ENCODE results near the gene CLPTM1. TPM values are rescaled to one million over a fixed set of nuclear protein-coding genes. Genes with fewer than 3 reads are reported as not detected.

CLPTM1 gene
- total and polyA plus RNA-seq, 2 donors from 2014 or later, result 107 to 142 TPM

DNA sequence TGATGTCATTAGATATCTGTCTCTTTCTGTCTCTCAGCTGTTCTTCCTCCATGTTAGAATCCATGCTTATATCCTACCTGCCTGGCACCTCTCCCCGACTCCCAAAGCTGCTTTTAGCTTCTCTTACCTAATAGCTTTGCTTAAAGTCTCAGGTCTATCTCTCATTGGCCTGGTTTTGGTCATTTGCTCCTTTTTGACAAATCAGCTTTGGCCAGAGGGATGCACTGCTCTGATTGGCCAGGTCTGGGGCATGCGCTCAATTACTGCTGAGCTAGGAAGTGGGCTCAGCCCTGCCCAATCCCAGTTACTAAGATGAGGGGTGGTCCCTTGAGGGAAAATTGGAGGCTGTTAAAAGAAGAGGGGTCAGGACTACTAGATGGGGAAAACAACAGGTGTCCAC is 72.2 kb downstream of the CLPTM1 start:
- H3K4me3 ChIP-seq (ENCODE audit: low read length in 3 of 3), result no peak overlapping the region
- no peak overlapping the region for H3K9ac ChIP-seq (ENCODE audit: low read length in 3 of 3)
- H3K36me3 ChIP-seq (ENCODE audit: control insufficient read depth in 2 of 3, insufficient read depth in 3 of 3, low read length in 3 of 3), result peaks cover 0 to 10% (median 7%) of the 10 kb centered on the region in 3 donors
- no peak overlapping the region for H3K27ac ChIP-seq (ENCODE audit: low read depth in 2 of 2, low read length in 2 of 2)
- H3K27me3 ChIP-seq (ENCODE audit: control insufficient read depth, insufficient read depth, low read length), result no peaks in the 10 kb centered on the region
- H3K4me1 ChIP-seq (ENCODE audit: control insufficient read depth in 2 of 3, insufficient read depth in 2 of 3, low read depth in 1 of 3, low read length in 3 of 3), result no peaks in the 10 kb centered on the region
- DNase-seq (no peak), FAIRE-seq (no peak)
- TF ChIP-seq, protein P1, sequence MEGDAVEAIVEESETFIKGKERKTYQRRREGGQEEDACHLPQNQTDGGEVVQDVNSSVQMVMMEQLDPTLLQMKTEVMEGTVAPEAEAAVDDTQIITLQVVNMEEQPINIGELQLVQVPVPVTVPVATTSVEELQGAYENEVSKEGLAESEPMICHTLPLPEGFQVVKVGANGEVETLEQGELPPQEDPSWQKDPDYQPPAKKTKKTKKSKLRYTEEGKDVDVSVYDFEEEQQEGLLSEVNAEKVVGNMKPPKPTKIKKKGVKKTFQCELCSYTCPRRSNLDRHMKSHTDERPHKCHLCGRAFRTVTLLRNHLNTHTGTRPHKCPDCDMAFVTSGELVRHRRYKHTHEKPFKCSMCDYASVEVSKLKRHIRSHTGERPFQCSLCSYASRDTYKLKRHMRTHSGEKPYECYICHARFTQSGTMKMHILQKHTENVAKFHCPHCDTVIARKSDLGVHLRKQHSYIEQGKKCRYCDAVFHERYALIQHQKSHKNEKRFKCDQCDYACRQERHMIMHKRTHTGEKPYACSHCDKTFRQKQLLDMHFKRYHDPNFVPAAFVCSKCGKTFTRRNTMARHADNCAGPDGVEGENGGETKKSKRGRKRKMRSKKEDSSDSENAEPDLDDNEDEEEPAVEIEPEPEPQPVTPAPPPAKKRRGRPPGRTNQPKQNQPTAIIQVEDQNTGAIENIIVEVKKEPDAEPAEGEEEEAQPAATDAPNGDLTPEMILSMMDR (IDR thresholded peaks at IDR 0.05; ENCODE audit: borderline replicate concordance, extremely low read depth, insufficient read depth), result no peak
- no peaks in the 10 kb centered on the region for H3K9me3 ChIP-seq (ENCODE audit: control insufficient read depth in 2 of 3, insufficient read depth in 1 of 3, low read length in 3 of 3)
- intact Hi-C loops (cut with DNase I), result no loop called here

DNA sequence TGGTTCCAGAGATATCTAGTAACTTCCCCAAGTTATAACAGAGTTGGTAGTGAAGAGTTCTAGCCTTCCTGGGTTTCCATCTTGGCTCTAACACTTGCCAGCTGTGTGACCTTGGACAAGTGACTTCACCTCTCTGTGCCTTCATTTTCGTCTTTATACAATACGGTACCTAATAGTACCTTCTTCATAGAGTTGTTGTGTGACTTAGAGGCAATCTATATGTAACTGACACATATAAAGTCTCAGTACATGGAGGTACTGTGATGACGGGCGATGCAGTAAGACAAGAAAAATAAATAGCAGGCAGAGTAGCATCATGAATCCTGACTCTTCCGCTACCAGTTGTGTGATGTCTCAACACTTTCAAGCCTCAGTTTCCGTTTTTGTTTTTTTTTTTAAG is 75.6 kb downstream of the CLPTM1 start:
- TF ChIP-seq, protein P1 (IDR thresholded peaks at IDR 0.05; ENCODE audit: borderline replicate concordance, extremely low read depth, insufficient read depth), result no peak
- intact Hi-C loops (cut with DNase I), result loop anchor here (10.0 kb wide), 1 partner anchor 154 kb away; no protein-coding TSS in a partner anchor
- Histone ChIP-seq H3K9me3 (ENCODE audit: control insufficient read depth in 2 of 3, insufficient read depth in 1 of 3, low read length in 3 of 3) (no peaks in the 10 kb centered on the region), H3K4me1 (ENCODE audit: control insufficient read depth in 2 of 3, insufficient read depth in 2 of 3, low read depth in 1 of 3, low read length in 3 of 3) (no peaks in the 10 kb centered on the region), H3K9ac (ENCODE audit: low read length in 3 of 3) (no peak overlapping the region), H3K27ac (ENCODE audit: low read depth in 2 of 2, low read length in 2 of 2) (no peak overlapping the region), H3K36me3 (ENCODE audit: control insufficient read depth in 2 of 3, insufficient read depth in 3 of 3, low read length in 3 of 3) (peaks cover 0 to 16% (median 13%) of the 10 kb centered on the region in 3 donors), H3K4me3 (ENCODE audit: low read length in 3 of 3) (no peak overlapping the region), H3K27me3 (ENCODE audit: control insufficient read depth, insufficient read depth, low read length) (no peaks in the 10 kb centered on the region)
- no peak for FAIRE-seq
- DNase-seq, result no peak

DNA sequence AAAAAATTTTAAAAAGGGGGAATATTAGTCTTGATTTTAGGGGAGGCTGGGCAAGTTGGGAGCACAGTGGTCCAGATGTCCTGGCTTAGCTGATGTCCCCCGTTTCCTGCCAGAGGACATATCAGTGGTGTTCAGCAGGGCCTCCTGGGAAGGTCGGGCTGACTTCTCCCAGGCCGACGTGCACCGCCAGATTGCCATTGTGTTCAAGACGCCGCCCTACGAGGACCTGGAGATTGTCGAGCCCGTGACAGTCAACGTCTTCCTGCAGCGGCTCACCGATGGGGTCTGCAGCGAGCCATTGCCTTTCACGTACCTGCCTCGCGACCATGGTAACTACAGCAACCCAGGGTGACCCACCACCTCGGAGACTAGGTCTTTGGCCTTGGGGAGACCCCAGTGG is 77.2 kb downstream of the CLPTM1 start:
- H3K27me3 ChIP-seq (ENCODE audit: control insufficient read depth, insufficient read depth, low read length), result no peaks in the 10 kb centered on the region
- H3K4me1 ChIP-seq (ENCODE audit: control insufficient read depth in 2 of 3, insufficient read depth in 2 of 3, low read depth in 1 of 3, low read length in 3 of 3), result no peaks in the 10 kb centered on the region
- FAIRE-seq (no peak), DNase-seq (no peak)
- H3K9ac ChIP-seq (ENCODE audit: low read length in 3 of 3), result no peak overlapping the region
- intact Hi-C loops (cut with DNase I), result loop anchor here (10.0 kb wide), 1 partner anchor 152 kb away; no protein-coding TSS in a partner anchor
- no peaks in the 10 kb centered on the region for H3K9me3 ChIP-seq (ENCODE audit: control insufficient read depth in 2 of 3, insufficient read depth in 1 of 3, low read length in 3 of 3)
- peaks cover 0 to 16% (median 14%) of the 10 kb centered on the region in 3 donors for H3K36me3 ChIP-seq (ENCODE audit: control insufficient read depth in 2 of 3, insufficient read depth in 3 of 3, low read length in 3 of 3)
- TF ChIP-seq, protein P1 (IDR thresholded peaks at IDR 0.05; ENCODE audit: borderline replicate concordance, extremely low read depth, insufficient read depth), result no peak
- no peak overlapping the region for H3K27ac ChIP-seq (ENCODE audit: low read depth in 2 of 2, low read length in 2 of 2)
- no peak overlapping the region for H3K4me3 ChIP-seq (ENCODE audit: low read length in 3 of 3)

DNA sequence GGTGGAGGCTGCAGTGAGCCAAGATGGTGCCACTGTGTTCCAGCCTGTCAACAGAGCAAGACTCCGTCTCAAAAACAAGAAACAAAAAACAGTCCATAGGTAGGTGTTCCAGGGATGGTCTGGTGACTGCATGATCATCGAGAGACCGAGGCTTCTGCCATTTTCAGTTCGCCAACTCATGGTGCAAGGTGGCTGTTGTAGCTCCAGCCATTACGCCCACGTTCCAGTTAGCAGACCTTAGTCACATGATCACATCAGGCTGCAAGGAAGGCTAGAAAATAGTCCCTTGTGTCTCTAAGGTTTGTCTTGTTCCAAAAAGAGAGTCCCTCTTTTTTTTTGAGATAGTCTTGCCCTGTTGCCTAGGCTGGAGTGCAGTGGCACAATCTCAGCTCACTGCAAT is 80.6 kb downstream of the CLPTM1 start:
- intact Hi-C loops (cut with DNase I), result loop anchor here (10.0 kb wide), 1 partner anchor 149 kb away; no protein-coding TSS in a partner anchor
- no peak for FAIRE-seq
- Histone ChIP-seq H3K27ac (ENCODE audit: low read depth in 2 of 2, low read length in 2 of 2) (no peak overlapping the region), H3K9ac (ENCODE audit: low read length in 3 of 3) (no peak overlapping the region), H3K27me3 (ENCODE audit: control insufficient read depth, insufficient read depth, low read length) (no peaks in the 10 kb centered on the region), H3K36me3 (ENCODE audit: control insufficient read depth in 2 of 3, insufficient read depth in 3 of 3, low read length in 3 of 3) (peaks cover 7 to 16% (median 9%) of the 10 kb centered on the region in 3 donors), H3K4me1 (ENCODE audit: control insufficient read depth in 2 of 3, insufficient read depth in 2 of 3, low read depth in 1 of 3, low read length in 3 of 3) (peaks cover 7 to 9% (median 8%) of the 10 kb centered on the region in 3 donors), H3K9me3 (ENCODE audit: control insufficient read depth in 2 of 3, insufficient read depth in 1 of 3, low read length in 3 of 3) (no peaks in the 10 kb centered on the region), H3K4me3 (ENCODE audit: low read length in 3 of 3) (no peak overlapping the region)
- DNase-seq, result no peak
- TF ChIP-seq, protein P1 (IDR thresholded peaks at IDR 0.05; ENCODE audit: borderline replicate concordance, extremely low read depth, insufficient read depth), result no peak

Measured in kidney (tissue), 14 donors.